GM20431 (cell line): ENCODE measurements around the gene PTBP1.

ENCODE experiments used
- in situ Hi-C: fragments of 300-500 bp; cut with MseI, MboI; formaldehyde crosslinking; loops from one replicate; pipeline ENCODE4 v1.15.0; 2020; ENCODE audit warnings: low sequenced_read_pairs; ENCODE audit not compliant: unreplicated experiment

The PTBP1 gene

GRCh38 chr19:795691-796581 is 1.3 kb upstream of the PTBP1 start:
- in situ Hi-C loops = no loop called here

GRCh38 chr19:797528-798414 is 519 bp downstream of the PTBP1 start:
- in situ Hi-C loops = no loop called here

DNA sequence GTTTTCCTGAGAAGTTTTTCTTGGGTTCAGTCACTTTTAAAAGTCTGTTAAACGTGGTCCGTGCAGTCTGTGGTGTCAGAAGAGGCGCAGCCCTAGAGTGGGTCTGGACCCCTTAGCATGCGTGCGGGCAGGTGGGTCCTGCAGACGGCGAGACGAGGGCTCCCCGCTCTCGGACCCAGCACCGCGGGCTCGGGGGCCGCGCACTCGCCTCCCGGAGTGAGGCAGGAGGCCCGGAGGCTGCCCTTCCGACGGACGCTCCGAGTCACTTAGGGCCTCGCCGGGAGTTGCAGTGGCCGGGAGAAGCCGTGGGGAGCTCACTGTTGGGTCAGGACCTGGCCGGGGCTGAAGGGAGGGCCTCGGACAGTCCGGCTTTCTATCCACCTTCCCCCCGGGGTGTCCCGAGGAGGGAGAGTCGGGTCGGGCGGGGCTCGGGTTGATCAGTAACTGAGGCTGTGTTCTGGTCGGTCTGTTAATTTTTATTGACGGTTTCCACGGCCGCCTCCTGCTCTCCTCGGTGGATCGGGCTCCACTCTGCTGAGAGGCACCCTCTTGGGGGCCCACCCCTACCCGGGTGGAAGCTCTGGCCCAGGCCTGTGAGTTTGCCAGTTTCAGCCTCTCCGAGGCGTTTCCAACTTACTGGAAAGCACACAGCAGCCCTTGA is 1.3 kb downstream of the PTBP1 start:
- in situ Hi-C loops = no loop called here

GRCh38 chr19:799076-799881 is 2.0 kb downstream of the PTBP1 start:
- in situ Hi-C loops = no loop called here

GRCh38 chr19:800360-801029 is 3.2 kb downstream of the PTBP1 start:
- in situ Hi-C loops = no loop called here

- in situ Hi-C loops = no loop called here
Measured at GRCh38 chr19:801030-801860, 4.0 kb downstream of the PTBP1 start.

DNA sequence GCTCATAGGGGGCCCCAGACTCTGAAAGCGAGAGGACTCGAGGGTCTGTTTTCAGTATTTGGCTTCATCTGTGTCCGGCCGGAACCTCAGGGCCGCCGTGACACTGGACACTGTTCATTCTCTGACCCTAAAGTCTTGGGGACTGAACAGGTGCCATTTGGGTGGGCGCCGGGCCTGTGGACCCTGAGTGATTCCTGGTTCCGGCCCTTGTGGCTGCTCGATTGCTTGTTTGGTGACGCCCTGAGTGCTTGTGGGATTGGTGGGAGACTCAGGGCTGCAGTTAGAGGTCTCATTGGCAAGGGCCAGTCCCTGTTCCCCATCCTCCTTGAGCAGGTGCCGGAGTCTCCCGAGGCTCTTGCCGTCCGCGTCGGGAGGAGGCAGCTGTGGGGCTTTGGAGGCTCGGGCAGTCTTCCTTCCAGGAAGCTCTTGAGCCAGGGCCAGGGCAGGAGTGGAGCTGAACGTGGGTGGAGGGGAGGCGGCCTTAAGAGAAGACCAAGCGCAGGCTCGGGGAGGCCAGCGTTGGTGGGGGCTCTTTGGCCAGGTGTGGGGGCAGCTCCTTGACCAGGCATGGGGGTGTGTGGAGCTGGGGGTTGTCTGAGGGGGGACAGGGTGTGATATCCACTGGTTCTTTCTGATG is 4.7 kb downstream of the PTBP1 start:
- in situ Hi-C loops = no loop called here

- in situ Hi-C loops = no loop called here
Measured at GRCh38 chr19:802498-803098, 5.3 kb downstream of the PTBP1 start.

- in situ Hi-C loops = no loop called here
Measured at GRCh38 chr19:803099-803561, 5.9 kb downstream of the PTBP1 start.

- in situ Hi-C loops = no loop called here
Measured at GRCh38 chr19:803686-804418, 6.6 kb downstream of the PTBP1 start.

DNA sequence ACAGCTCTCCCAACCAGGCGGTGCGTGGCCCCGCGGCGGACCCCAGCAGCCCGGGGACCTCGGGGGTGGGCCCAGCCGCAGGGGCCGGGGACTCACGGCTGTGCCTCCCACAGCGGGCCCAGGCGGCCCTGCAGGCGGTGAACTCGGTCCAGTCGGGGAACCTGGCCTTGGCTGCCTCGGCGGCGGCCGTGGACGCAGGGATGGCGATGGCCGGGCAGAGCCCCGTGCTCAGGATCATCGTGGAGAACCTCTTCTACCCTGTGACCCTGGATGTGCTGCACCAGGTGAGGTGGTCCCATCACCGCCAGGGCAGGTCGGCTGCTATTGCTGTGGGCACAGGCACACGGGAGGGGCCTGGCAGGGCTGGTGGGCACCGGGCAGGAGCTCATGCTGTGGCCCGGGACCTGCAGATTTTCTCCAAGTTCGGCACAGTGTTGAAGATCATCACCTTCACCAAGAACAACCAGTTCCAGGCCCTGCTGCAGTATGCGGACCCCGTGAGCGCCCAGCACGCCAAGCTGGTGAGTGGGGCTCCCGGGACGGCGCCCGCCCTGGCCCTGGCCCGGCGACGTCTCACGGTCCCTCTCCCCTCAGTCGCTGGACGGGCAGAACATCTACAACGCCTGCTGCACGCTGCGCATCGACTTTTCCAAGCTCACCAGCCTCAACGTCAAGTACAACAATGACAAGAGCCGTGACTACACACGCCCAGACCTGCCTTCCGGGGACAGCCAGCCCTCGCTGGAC is 7.3 kb downstream of the PTBP1 start:
- in situ Hi-C loops = no loop called here

GRCh38 chr19:805166-805551 is 7.9 kb downstream of the PTBP1 start:
- in situ Hi-C loops = no loop called here

GRCh38 chr19:805600-806550 is 8.6 kb downstream of the PTBP1 start:
- in situ Hi-C loops = no loop called here

GRCh38 chr19:806815-807421 is 9.7 kb downstream of the PTBP1 start:
- in situ Hi-C loops = no loop called here
